ENCODE results near the gene DTYMK. TPM values are rescaled to one million over a fixed set of nuclear protein-coding genes. Genes with fewer than 3 reads are reported as not detected.
"Not testable (repeated sequence)": the region's sequence is repeated elsewhere in the genome, so short reads cannot be mapped to it uniquely, and the experiment has no call there.

Gene DTYMK
- total and polyA plus RNA-seq, 2 donors (not counting 1 experiment from before 2014, with no cell fraction given), result 19.5 to 26.3 TPM

GRCh38 chr2:241732513-241733186, 46.0 kb upstream of the DTYMK start:
- H3K4me1 ChIP-seq (ENCODE audit: control insufficient read depth in 2 of 2, insufficient read depth in 2 of 2, low read length in 2 of 2), result peaks cover 4 to 28% of the 10 kb centered on the region in 2 donors
- ChIA-PET CTCF (interaction anchor here (1.1 to 5.8 kb wide), 5 partner anchors 7 to 882 kb away, joined by 3 to 41 read pairs (median 3); partner anchors contain the start of genes DTYMK and ING5), POLR2A (interaction anchor here (2.9 kb wide), 2 partner anchors 31 to 95 kb away, joined by 9 to 30 read pairs; partner anchors contain the start of genes ATG4B, ING5 and THAP4)
- WGBS (ENCODE audit: insufficient coverage), result 42% methylated on average over 15 of the region's 26 CpGs
- H3K4me2 ChIP-seq (replicated peaks; ENCODE audit: low read depth, low read length, poor library complexity, severe bottlenecking); H3K9ac ChIP-seq (ENCODE audit: low read length); H2AFZ ChIP-seq (ENCODE audit: insufficient read depth, low read depth, low read length, poor library complexity, severe bottlenecking); H3K27me3 Mint-ChIP-seq; H3K4me3 ChIP-seq (ENCODE audit: control extremely low read depth in 1 of 5, extremely low read depth in 1 of 5, insufficient read depth in 1 of 5, low read depth in 2 of 5, low read length in 4 of 5); H3K79me2 ChIP-seq (ENCODE audit: control insufficient read depth, insufficient read depth, low read length); H3K36me3 ChIP-seq (replicated peaks in 1 of 2; ENCODE audit: control extremely low read depth in 1 of 2, control insufficient read depth in 1 of 2, extremely low read depth in 1 of 2, insufficient read depth in 2 of 2, low read length in 1 of 2); H4K20me1 ChIP-seq (ENCODE audit: control insufficient read depth, insufficient read depth, low read length, poor library complexity, severe bottlenecking); ATAC-seq (ENCODE audit: low read depth); H3K27me3 ChIP-seq (replicated peaks in 1 of 4; ENCODE audit: control extremely low read depth in 1 of 4, control insufficient read depth in 3 of 4, insufficient read depth in 4 of 4, low read length in 3 of 4); H3K9me3 Mint-ChIP-seq (ENCODE audit: insufficient read depth); intact Hi-C loops (cut with micrococcal nuclease); H3K9me3 ChIP-seq (ENCODE audit: control extremely low read depth in 1 of 3, control insufficient read depth in 2 of 3, insufficient read depth in 1 of 3, low read length in 2 of 3): not testable (repeated sequence)
- DNase-seq, result peak; percentile 92
- peak overlapping the region; percentile 88 for H3K27ac Mint-ChIP-seq
- TF ChIP-seq, protein P1, sequence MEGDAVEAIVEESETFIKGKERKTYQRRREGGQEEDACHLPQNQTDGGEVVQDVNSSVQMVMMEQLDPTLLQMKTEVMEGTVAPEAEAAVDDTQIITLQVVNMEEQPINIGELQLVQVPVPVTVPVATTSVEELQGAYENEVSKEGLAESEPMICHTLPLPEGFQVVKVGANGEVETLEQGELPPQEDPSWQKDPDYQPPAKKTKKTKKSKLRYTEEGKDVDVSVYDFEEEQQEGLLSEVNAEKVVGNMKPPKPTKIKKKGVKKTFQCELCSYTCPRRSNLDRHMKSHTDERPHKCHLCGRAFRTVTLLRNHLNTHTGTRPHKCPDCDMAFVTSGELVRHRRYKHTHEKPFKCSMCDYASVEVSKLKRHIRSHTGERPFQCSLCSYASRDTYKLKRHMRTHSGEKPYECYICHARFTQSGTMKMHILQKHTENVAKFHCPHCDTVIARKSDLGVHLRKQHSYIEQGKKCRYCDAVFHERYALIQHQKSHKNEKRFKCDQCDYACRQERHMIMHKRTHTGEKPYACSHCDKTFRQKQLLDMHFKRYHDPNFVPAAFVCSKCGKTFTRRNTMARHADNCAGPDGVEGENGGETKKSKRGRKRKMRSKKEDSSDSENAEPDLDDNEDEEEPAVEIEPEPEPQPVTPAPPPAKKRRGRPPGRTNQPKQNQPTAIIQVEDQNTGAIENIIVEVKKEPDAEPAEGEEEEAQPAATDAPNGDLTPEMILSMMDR (IDR thresholded peaks at IDR 0.05), result peak; percentile 82
- H3K4me3 Mint-ChIP-seq, result peak overlapping the region; percentile 80
- H3K27ac ChIP-seq (ENCODE audit: low read length in 2 of 2), result peak overlapping the region; percentile 6 to 52
- peaks cover 37% of the 10 kb centered on the region for H3K4me1 Mint-ChIP-seq

DNA sequence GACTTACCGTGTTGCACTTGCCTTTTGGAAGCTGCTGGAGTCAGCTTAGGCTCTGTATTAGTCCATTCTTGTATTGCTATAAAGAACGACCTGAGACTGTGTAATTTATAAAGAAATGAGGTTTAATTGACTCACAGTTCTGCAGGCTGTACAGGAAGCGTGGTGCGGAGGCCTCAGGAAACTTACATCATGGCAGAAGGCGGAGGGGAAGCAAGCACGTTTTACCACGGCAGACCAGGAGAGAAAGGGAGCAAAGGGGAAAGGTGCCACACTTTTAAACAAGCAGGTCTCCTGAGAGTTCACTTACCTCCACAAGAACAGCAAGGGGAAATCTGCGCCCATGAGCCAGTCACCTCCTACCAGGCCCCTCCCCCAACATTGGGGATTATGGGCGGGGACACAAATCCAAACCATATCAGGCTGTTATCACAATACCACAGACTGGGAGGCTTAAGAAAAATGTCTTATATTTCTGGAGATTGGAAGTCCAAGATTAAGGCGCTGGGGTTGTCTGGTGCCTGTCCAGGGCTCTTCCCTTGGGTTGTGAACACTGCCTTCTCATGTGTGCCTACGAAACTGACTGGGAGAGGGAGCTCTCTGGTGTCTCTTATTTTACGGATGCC, 44.2 kb upstream of the DTYMK start:
- CTCF ChIA-PET, result interaction anchor here (1.3 to 5.8 kb wide), 2 partner anchors 25 to 28 kb away, joined by 3 to 41 read pairs; partner anchors contain the start of gene ING5
- no peak for ATAC-seq (ENCODE audit: low read depth)
- Histone ChIP-seq H3K79me2 (ENCODE audit: control insufficient read depth, insufficient read depth, low read length) (peaks cover 8% of the 10 kb centered on the region), H3K9me3 (ENCODE audit: control extremely low read depth in 1 of 3, control insufficient read depth in 2 of 3, insufficient read depth in 1 of 3, low read length in 2 of 3) (peaks cover 0 to 5% (median 0%) of the 10 kb centered on the region in 3 donors), H4K20me1 (ENCODE audit: control insufficient read depth, insufficient read depth, low read length, poor library complexity, severe bottlenecking) (no peaks in the 10 kb centered on the region), H3K4me2 (replicated peaks; ENCODE audit: low read depth, low read length, poor library complexity, severe bottlenecking) (no peak overlapping the region), H3K4me3 (ENCODE audit: control extremely low read depth in 1 of 5, extremely low read depth in 1 of 5, insufficient read depth in 1 of 5, low read depth in 2 of 5, low read length in 4 of 5) (no peak overlapping the region), H2AFZ (ENCODE audit: insufficient read depth, low read depth, low read length, poor library complexity, severe bottlenecking) (no peak overlapping the region), H3K27ac (ENCODE audit: low read length in 2 of 2) (no peak overlapping the region), H3K4me1 (ENCODE audit: control insufficient read depth in 2 of 2, insufficient read depth in 2 of 2, low read length in 2 of 2) (peaks cover 4 to 27% of the 10 kb centered on the region in 2 donors), H3K9ac (ENCODE audit: low read length) (no peak overlapping the region), H3K27me3 (replicated peaks in 1 of 4; ENCODE audit: control extremely low read depth in 1 of 4, control insufficient read depth in 3 of 4, insufficient read depth in 4 of 4, low read length in 3 of 4) (no peaks in the 10 kb centered on the region), H3K36me3 (replicated peaks in 1 of 2; ENCODE audit: control extremely low read depth in 1 of 2, control insufficient read depth in 1 of 2, extremely low read depth in 1 of 2, insufficient read depth in 2 of 2, low read length in 1 of 2) (peaks cover 0 to 2% of the 10 kb centered on the region in 2 experiments)
- Mint-ChIP-seq H3K4me3 (no peak overlapping the region), H3K4me1 (peaks cover 32% of the 10 kb centered on the region), H3K27me3 (no peaks in the 10 kb centered on the region), H3K27ac (no peak overlapping the region), H3K9me3 (ENCODE audit: insufficient read depth) (no peaks in the 10 kb centered on the region)
- intact Hi-C loops (cut with micrococcal nuclease), result no loop called here
- POLR2A ChIA-PET, result interaction anchor here (0.8 kb wide), 1 partner anchor 416 kb away, joined by 5 read pairs; the partner anchor contains the start of gene HDLBP
- DNase-seq, result no peak
- TF ChIP-seq, protein P1 (IDR thresholded peaks at IDR 0.05), result no peak
- WGBS (ENCODE audit: insufficient coverage), result 65% methylated on average over 10 of the region's 12 CpGs
